ENCODE results near the gene ZKSCAN2. TPM values are rescaled to one million over a fixed set of nuclear protein-coding genes. Genes with fewer than 3 reads are reported as not detected.

ZKSCAN2 gene
- total RNA-seq, 1 donor from 2014 or later = 4.9 TPM

- H3K27me3 ChIP-seq = no peaks in the 10 kb centered on the region
- ATAC-seq = no peak
- H3K4me3 ChIP-seq = no peak overlapping the region
- intact Hi-C loops (cut with DNase I) = loop anchor here (5.0 kb wide), 1 partner anchor 166 kb away; no protein-coding TSS in a partner anchor
- H3K27ac ChIP-seq = no peak overlapping the region
- no peaks in the 10 kb centered on the region for H3K4me1 ChIP-seq
- H3K9me3 ChIP-seq = no peaks in the 10 kb centered on the region
- no peaks in the 10 kb centered on the region for H3K36me3 ChIP-seq
- TF ChIP-seq CTCF (IDR thresholded peaks at IDR 0.05) = no peak
- DNase-seq = no peak
Measured at GRCh38 chr16:25222959-25223358, 34.7 kb downstream of the ZKSCAN2 start.

GRCh38 chr16:25219070-25219737 lies 38.4 kb downstream of the ZKSCAN2 start:
- no peak for TF ChIP-seq CTCF (IDR thresholded peaks at IDR 0.05)
- H3K9me3 ChIP-seq = no peaks in the 10 kb centered on the region
- intact Hi-C loops (cut with DNase I) = no loop called here
- H3K27ac ChIP-seq = no peak overlapping the region
- H3K4me1 ChIP-seq = no peaks in the 10 kb centered on the region
- no peak for DNase-seq
- ATAC-seq = no peak
- H3K36me3 ChIP-seq = no peaks in the 10 kb centered on the region
- no peaks in the 10 kb centered on the region for H3K27me3 ChIP-seq
- H3K4me3 ChIP-seq = no peak overlapping the region

- TF ChIP-seq CTCF (IDR thresholded peaks at IDR 0.05) = no peak
- Histone ChIP-seq H3K27ac (no peak overlapping the region), H3K4me1 (no peaks in the 10 kb centered on the region), H3K36me3 (no peaks in the 10 kb centered on the region), H3K9me3 (no peaks in the 10 kb centered on the region), H3K4me3 (no peak overlapping the region), H3K27me3 (no peaks in the 10 kb centered on the region)
- DNase-seq = no peak
- ATAC-seq = no peak
- intact Hi-C loops (cut with DNase I) = no loop called here
Measured at GRCh38 chr16:25217921-25218320, 39.7 kb downstream of the ZKSCAN2 start.

GRCh38 chr16:25217112-25217511 lies 40.5 kb downstream of the ZKSCAN2 start:
- ATAC-seq = no peak
- no peak for TF ChIP-seq CTCF (IDR thresholded peaks at IDR 0.05)
- intact Hi-C loops (cut with DNase I) = no loop called here

GRCh38 chr16:25213709-25214397 lies 43.8 kb downstream of the ZKSCAN2 start:
- ATAC-seq = no peak
- Histone ChIP-seq H3K9me3 (no peaks in the 10 kb centered on the region), H3K4me1 (no peaks in the 10 kb centered on the region), H3K36me3 (no peaks in the 10 kb centered on the region), H3K27me3 (no peaks in the 10 kb centered on the region), H3K27ac (no peak overlapping the region), H3K4me3 (no peak overlapping the region)
- no peak for TF ChIP-seq CTCF (IDR thresholded peaks at IDR 0.05)
- DNase-seq = no peak
- intact Hi-C loops (cut with DNase I) = no loop called here

More at GRCh38 chr16:25217112-25217511, 40.5 kb downstream of the ZKSCAN2 start:
- no peak for DNase-seq
- H3K4me1 ChIP-seq = no peaks in the 10 kb centered on the region
- H3K27me3 ChIP-seq = no peaks in the 10 kb centered on the region
- H3K4me3 ChIP-seq = no peak overlapping the region
- no peaks in the 10 kb centered on the region for H3K9me3 ChIP-seq
- no peak overlapping the region for H3K27ac ChIP-seq
- no peaks in the 10 kb centered on the region for H3K36me3 ChIP-seq

All from upper lobe of right lung (tissue), 1 donor.